Measurements from ENCODE around the gene TENM3.
"Not testable (repeated sequence)": the region's sequence is repeated elsewhere in the genome, so short reads cannot be mapped to it uniquely, and the experiment has no call there.

The TENM3 gene

DNA sequence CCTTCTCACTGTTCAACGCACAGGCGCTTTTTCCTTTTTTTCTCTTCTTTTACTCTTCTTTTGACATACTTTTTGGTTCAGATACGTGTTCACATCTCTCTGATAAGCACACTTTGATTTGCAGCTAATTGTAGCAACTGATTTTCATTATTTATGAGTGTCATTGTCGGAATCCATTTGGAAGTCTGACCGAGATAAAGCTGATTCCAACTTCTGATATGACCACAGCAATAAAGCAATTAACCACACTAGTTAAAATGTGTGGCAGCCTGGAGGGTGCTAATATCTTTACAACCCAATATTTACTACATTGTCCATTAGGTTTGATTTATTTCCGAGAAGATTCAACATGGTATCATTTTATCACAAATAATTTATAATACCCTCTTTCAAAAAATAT is 101.8 kb downstream of the TENM3 start:
- no peak for DNase-seq

DNA sequence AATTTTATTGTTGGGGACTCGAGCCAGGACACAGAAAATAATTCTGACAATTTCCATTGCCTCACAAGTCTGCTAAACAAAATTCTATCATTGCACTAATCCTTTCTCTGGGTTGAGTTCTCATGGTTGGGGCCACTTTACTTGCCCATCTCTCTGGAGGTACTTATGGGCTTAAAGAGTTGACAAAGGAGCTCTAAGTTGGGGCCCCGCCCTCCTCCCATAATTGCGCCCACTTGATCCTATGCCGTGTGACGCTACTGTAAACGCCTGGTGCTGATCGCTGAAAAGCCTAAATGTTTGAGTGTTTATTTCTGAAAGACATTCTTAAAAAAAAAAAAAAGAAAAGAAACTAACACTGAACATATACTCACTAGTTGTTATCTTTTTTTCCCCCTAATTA is 103.0 kb downstream of the TENM3 start:
- no peak for DNase-seq

DNA sequence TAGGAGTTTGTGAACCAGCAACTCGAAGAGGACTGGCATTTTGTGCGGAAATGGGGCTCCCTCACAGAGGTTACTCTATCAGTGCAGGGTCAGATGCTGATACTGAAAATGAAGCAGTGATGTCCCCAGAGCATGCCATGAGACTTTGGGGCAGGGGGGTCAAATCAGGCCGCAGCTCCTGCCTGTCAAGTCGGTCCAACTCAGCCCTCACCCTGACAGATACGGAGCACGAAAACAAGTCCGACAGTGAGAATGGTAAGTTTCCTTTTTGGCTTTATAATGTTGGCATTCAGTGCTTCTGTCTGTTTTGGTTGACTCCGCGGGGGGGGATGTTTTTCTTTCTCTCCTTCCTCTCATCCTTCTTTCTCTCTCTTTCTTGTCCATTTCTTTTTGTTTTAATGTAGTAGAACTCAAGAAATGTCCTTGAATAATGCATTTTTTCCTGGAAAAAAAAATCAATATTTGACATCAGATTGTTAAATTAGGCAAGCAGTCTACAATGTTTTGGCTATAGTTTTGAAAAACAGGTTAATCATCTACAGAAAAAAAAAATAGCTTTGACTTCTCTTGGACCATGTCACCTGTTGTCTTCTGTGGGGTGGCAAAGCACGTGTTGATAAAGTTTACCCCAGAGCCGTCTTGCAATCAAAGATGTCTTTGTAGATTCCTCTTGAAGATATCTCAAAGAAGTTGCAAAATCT is 103.6 kb downstream of the TENM3 start:
- no peak for DNase-seq

DNA sequence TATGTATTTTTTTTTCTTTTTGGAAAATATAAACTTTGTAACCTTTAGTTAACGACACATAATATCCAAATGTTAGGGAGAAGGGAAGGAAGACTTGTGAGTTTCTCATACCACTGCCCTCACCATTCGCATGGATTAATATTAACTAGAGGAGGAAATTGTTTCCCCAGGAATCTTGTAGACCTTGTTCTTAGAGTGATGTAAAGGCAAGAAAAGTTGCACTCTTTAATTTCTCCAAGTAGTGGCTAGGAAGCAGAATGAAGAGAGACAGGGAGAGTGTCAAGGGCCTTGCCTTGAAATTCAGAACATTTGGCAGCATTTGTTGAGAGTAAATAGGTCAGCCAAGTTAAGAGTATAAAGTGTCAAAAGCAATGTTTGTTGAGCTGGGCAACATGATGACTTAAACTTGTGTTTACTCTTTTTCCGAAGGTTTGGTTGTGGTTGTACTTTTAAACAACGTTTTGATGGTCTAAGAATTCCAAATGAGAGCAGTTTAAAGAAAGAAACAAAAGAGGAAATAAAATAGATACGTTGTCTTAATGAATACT is 105.7 kb downstream of the TENM3 start:
- no peak for DNase-seq

DNA sequence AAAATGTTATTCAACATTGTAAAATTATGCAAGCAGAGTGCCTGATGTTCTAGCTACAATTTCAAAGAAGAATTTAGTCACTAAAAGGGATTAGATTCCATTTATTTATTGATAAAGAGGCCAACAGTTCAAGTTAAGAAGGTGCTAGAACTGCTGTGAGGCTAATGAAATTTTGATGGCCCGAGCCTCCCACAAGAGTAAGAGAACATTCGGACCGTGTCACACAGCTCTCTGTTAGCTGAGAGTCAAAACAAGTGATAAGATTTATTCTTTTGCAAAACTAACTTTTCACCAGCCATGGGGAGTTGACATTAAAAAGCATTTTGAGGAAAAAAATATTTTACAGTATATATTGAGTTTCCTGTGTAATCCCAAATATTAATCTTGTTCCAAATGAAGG is 106.8 kb downstream of the TENM3 start:
- no peak for DNase-seq

DNA sequence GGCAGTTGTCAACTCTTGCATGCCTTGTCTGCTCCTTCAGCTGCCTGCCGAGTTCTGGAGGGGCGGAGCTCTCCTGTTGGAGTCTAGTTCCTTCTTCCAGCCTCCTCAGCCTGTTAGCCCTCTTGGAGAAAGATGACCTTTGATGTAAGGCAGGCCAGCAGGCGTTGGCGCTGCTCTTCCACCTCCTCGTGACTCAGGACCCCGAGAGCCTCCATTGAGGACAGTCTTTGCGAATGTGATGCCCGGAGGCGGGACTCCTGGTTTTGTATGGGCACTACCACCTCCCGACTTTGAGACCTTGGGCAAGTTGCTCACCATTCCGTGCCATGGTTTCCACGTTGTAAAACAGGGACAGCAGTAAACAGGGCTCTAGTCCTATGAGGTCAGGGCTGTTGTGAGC is 108.3 kb downstream of the TENM3 start:
- no peak for DNase-seq

DNA sequence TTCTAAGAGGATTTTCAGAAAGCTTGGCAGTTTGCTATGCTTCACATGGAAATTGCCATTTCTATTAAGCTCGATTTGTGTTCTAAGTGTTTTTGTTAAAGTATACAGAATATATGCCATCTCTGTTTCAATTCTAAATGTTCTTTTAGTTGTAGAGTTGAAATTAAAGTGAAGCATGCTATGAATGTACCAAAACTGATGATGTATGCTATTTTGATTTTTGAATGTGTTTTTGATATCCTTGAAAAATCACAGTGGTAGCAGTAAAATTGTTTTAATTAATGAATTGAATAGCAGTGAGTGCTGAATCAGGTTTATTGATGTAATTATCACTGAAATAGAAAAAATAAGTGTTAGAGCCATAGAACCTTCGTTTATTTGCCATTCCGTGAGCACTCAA is 110.9 kb downstream of the TENM3 start:
- DNase-seq: no peak

DNA sequence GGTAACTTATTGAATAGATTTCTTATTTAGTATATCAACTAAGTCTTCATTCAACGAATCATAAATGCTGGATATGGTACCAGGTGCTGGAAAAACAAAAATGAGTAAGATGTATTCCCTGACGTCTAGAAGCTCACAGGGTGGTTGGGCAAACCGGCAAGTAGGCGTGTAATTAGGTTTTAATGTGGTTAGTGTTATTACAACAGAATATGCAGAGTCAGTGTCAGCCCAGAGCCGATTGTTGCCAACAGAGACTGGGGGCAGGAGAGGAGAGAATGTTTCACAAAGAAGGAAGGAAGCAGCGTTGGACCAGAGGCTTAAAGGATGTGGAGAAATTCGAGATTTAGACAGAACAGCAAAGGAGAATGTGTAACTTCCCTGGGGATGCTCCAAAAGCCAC is 111.7 kb downstream of the TENM3 start:
- DNase-seq: no peak

DNA sequence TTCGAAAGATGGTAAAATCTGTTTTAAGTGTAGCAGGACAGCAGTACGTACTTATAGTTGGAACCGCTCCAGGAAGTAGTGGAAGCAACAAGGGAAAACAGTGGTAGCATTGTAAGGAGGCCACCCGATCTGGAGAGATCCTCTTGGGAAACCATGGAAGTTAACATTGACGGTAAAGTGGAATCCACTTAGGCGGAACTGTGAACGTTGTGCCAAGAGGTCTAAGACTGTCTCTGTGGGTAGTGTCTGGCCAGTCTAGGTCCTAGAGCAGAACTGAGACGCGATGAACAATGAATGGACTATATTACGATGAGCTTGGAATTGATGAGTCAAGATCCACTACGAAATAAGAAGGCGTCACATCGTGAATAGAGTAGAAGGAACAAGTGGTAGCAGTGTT is 124.0 kb downstream of the TENM3 start:
- DNase-seq: no peak

DNA sequence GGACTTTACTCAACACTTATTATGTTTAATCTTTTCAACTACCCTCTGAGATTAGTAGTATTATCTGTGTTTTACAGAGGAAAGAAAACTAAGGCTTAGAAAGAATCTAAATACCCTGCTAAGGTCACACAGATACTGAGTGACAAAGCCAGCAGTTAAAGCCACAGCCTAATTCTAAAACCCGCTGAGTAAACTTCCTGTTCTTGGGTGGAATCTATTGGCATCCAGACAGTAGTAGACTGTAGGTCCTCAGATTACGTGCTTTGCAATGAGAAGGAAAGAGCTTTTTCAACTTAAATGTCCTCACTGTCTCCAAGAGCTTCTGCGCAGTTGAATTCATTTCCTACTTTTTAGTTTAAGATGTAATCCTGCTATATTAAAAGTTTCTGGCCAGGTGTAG is 126.0 kb downstream of the TENM3 start:
- DNase-seq: no peak

DNA sequence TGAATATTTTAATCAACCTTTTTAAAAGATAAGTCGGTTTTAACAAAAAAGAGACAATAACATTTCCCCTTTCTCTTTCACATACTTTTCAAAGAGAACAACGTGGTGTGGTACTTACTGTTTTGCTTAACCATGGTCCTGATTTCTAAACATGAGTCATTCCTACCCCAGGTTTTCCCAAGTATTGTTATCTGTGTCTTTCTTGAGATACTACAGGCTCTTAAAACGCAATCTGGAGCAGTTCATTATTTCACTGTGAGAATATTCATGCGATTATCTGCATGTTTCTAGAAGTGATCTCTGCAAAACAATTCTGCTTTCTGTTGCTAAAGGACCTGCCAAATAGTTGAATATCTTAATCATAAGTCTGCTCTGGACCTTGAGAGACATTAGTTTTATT is 127.3 kb downstream of the TENM3 start:
- no peak for DNase-seq

DNA sequence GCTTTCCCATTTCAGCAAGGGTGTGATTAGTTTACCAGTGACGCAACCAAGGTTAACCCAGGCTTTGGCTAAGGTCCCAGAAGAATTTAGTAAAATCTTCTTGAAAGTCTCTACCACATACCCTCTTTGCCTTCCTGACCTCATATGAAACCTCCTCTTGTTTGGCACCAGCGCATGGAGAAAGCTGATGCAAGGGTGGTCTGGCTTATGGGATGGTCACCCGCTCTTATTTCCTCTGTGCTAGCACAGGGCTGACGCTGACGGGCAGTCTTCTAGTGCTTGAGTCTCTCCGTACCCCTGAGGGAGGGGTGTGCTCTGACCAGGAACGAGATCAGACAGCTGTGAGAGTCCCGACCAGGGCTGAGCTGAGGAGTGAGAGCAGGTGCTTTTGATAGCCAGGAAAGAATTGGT is 137.6 kb downstream of the TENM3 start:
- no peak for DNase-seq

DNA sequence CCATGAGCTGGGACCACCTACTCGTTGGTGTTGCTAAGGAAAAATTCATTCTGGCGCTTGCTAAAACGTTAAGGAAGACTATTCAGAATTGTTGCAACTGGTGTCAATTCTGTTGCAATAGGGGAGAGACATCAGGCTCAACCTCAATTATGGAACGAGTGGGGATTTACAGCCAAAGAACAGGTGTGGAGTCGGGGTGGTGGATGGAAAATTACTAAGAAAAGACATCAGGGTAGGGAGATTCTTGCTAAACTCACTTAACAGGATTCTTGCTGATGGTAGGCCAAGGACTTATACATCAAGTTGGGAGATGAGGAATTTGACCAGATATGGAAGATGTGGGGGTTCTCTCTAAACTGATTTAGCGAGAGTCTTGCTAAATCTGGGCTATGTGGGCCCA is 139.7 kb downstream of the TENM3 start:
- no peak for DNase-seq

DNA sequence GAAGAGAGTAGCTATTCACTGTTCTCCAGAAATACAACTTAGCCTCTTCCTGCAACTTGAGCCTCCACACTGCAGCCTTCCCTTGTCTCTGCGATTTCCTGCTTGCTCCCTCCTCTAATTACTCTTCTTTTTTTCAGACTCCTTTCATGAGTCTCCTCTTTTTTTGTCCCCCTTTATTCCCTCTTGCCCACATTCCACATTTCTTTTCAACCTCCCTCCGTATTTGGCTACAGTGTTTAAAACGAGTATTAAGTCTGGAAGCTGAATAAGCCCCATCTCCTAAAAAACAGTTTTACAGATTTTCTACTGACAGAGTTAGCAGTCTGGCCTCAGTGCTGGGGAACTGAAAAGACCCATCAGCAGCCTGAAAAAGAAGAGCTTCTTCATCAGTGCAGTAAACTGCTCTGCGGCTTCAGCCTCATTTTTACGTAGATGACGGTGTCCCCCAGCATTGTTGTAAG is 141.5 kb downstream of the TENM3 start:
- DNase-seq: no peak

DNA sequence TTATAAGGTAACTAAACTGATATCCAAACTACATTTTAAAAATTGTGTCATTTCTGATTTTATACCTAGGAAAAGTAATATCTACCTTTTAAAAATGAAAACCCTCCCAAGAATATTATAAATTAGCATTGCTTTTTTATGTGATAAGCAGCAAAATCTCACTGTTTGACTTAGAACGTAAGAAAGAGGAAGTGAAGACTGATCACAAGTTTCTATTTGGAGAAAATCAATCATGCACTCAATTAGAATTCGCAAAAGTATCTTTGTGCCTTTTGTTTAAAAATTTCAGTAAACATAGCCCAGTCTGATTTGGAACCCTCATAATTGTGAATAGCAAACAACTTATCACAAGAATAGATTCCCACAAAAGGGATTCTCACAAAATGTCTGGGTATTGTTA is 142.7 kb downstream of the TENM3 start:
- DNase-seq: no peak

DNA sequence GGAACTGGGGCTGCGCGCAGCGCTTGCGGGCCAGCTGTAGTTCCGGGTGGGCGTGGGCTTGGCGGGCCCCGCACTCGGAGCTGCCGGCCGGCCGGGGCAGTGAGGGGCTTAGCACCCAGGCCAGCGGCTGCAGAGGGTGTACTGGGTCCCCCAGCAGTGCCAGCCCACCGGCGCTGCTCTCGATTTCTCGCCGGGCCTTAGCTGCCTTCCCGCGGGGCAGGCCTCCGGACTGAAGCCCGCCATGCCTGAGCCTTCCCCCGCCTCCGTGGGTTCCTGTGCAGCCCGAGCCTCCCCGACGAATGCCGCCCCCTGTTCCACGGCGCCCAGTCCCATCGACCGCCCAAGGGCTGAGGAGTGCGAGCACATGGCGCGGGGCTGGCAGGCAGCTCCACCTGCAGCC is 143.4 kb downstream of the TENM3 start:
- not testable (repeated sequence) for DNase-seq

DNA sequence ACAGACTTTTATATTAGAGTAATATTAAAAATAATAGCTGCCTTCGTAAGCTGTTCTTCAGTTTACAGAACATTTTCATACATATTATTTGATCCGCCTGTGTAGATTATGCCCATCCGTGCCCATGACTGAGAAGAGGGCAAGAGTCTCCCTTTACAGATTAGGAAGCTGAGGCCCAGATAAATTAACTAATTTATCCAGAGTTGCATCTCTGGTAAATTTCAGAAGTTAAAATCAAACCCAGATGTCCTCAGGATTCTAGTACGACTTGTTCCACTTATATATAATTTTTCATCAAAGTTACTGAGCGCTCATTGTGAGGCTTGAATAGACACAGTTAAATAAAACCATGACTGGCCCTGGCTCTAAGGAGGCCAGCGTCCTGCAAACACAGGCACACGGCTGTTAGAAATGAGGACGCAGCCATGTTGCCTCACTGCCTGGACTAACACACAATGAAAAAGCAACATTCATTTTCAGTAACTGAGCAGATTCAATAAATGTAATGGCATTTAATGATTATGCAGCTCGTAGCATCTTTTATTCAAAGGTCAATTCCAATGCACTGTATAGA is 148.0 kb downstream of the TENM3 start:
- DNase-seq: no peak

DNA sequence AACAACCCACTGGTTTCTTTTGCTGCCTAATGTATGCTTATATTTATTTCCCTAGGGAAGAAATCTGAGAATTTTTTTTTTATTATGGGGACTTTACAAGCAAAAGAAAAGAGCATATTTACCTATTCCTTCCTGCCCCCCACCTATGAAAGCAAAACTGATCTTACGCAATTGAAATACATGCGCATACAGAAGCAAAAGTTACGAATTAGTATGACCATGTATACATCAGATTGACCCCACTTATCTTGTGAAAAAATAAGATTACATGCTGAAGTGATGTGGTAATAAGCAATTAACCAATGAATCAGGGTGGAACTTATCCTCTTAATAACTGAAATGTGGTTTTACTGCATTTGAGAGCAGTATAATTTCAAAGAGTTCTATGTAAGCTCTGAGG is 151.0 kb downstream of the TENM3 start:
- DNase-seq: no peak

DNA sequence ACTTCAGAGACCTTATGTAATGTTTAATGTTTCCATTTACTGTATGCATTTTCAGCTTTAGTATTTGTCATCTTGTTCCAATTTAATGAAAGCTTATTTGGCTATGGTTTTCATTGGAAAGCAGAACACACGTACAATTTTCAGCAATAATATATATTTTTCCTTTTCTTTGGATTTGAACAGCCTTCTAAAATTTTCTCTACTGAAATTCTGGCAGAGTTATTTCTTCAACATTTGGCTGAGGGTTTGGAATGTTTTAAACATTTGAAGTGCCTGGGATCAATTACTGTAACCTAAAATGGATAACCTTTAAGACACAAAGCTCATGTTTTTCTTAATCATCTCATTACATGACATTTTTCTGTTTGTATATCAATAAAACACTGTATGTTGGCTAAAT is 156.9 kb downstream of the TENM3 start:
- no peak for DNase-seq

DNA sequence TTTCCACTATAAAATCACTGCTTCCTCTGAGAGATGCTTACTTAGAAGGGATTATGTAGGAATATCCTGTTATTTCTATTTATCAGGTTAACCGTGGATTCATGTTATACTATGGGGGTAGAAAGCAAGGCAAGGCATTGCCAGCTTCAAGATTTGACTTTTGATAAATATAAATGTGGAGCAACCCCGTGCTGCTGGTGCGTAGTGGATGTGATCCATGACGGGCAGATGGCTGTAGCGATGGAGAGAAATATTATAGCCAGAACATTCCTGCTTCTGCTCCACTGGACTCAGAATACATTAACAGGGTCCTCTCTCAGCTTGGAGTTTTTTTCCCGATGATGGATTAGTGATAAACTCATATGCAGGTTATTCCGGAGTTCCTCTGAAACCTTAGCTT is 157.6 kb downstream of the TENM3 start:
- DNase-seq: no peak

DNA sequence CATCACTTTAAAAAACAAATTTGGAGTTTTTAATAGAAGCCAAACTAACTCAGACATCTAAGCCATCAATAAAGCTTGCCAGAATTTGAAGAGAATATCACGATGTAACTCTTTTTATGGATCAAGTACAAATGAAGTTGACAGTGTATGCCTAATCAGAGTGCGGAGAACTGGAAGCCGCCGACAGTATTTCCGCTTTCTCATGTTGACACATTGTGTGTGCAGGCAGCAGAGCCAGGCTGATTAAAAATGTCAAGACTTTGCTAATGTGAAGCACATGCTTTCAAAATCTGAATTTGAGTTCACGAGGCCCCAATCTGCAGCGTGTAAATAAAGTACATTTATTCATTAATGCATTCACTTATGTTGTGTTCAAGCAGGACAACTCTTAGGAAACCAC is 161.2 kb downstream of the TENM3 start:
- DNase-seq: no peak

DNA sequence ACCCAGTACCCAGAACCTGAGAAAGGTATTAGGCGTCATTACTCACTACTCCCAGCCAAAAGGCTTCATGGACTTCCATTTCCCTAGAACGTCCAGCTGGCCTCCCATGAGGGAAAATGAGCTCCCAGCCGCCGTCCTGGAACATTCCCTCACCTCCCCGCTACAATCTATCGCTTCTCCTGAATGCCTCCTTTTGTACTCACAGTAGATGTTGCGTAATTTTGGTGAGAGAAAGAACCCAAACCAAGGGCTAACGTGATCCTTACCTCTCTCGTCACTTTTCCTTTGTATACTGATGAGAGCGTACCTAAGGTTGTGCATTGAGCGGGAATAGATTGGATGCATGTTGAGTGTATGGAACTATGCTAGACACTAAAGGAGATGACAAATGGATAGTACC is 161.9 kb downstream of the TENM3 start:
- no peak for DNase-seq

DNA sequence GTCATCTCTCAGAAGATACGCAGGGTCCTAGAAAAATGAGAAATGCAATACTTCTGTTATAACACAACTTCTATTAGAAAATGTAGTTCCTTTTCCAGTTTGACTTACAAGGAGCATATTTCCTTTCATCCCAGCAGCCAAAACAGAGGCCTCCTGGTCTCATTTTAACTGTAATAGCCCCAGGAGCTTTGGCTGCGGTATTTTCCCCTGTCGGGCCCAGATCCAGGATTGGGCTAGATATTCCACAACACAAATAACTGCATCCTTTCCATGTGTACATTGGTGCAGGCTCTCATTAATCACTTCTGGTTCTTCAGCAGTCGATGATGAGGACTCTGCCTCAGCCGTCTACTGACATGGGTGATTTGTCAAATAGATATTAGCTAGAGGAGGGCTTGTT is 166.1 kb downstream of the TENM3 start:
- no peak for DNase-seq

DNA sequence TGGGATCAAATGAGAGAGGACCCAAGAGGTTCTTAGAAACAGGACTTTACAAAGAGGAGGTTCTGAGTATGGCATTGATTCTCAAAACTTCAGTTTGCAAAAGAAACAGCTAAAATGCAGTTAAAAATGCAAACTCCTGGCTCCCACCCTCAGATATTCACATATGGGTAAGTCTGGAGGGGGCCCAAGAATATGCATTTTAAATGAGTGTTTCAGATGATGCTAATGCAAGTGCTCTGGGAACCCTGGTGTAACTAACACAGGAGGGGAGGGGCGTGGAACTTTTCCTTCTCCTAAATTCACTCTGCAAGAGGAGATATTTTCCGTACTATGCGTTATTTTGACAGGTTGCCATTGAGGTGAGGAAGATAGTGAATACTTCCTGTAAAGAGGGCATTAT is 168.2 kb downstream of the TENM3 start:
- DNase-seq: no peak

DNA sequence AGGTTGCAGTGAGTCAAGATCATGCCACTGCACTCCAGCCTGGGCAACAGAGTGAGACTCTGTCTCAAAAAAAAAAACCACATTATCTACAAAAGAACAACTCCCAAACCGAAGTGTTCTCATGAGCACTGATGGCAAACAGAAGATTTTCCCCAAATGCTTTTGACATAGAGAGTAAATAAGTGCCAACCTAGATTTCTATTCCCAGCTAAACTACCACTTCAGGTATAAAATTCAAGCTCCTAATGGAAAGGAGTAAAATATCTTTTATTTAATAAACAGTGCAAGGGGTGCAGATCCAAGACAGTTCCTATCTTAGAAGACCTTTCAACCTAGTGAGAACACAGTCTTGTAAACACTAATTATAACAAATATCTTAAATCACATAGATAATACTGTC is 170.3 kb downstream of the TENM3 start:
- DNase-seq: no peak
